PC-3 (cell line): ENCODE data around the gene R3HDM2. TPM values are rescaled to one million over a fixed set of nuclear protein-coding genes. Genes with fewer than 3 reads are reported as not detected.
"Not testable (repeated sequence)": the region's sequence is repeated elsewhere in the genome, so short reads cannot be mapped to it uniquely, and the experiment has no call there.

Experiments used
- ATAC-seq: fragments of 200-7000 bp; cut with Tn5 transposase; 2 replicates; pipeline ENCODE4 v1.9.1; 2020; ENCODE audit warnings: mild to moderate bottlenecking, moderate library complexity
- BruUV-seq: library from RNA; stranded (reverse); fragments of 400-500 nt; replicated peaks from 2 replicates; lab custom pipeline; 2021; lab: Mats Ljungman, UMichigan
- CTCF ChIA-PET: fragments of 300-600 bp; sonication (Branson Sonifier 250); formaldehyde crosslinking; loops from one replicate; lab custom pipeline; 2022; ENCODE audit warnings: antibody characterized with exemption; lab: Charles Lee
- POLR2A ChIA-PET: fragments of 300-600 bp; sonication (Branson Sonifier 250); formaldehyde crosslinking; loops from one replicate; lab custom pipeline; 2022; ENCODE audit warnings: antibody characterized with exemption; ENCODE audit not compliant: unreplicated experiment; lab: Charles Lee
- DNase-seq: peaks from one replicate; pipeline ENCODE4 v3.0.0-alpha.2; 2015
- H2AFZ ChIP-seq: fragments of 300-600 bp; sonication (generic); 2 replicates; pipeline ENCODE4 v1.6.0; 2016; ENCODE audit warnings: antibody characterized with exemption, low read length
- H3F3A ChIP-seq: fragments of 300-600 bp; sonication (generic); one replicate; pipeline ENCODE4 v1.6.0; 2017; ENCODE audit warnings: antibody characterized with exemption, low read length, control low read depth, mild to moderate bottlenecking; ENCODE audit not compliant: unreplicated experiment
- H3K27ac ChIP-seq: fragments of 300-600 bp; sonication (generic); 2 replicates; pipeline ENCODE4 v1.5.1; 2016; ENCODE audit warnings: mild to moderate bottlenecking, low read length
- H3K27me3 ChIP-seq: fragments of 300-600 bp; sonication (generic); 2 replicates; pipeline ENCODE4 v1.6.1; 2016; ENCODE audit warnings: low read length, mixed read lengths
- H3K36me3 ChIP-seq: fragments of 300-600 bp; sonication (generic); 2 replicates; pipeline ENCODE4 v1.6.1; 2016; ENCODE audit warnings: low read depth, mixed run types, low read length, mixed read lengths
- H3K4me1 ChIP-seq: fragments of 300-600 bp; sonication (generic); 2 replicates; pipeline ENCODE4 v1.5.1; 2016; ENCODE audit warnings: low read length; ENCODE audit not compliant: insufficient read depth
- H3K4me2 ChIP-seq: fragments of 300-600 bp; sonication (generic); 2 replicates; pipeline ENCODE4 v1.6.0; 2016; ENCODE audit warnings: low read length
- H3K4me3 ChIP-seq: fragments of 300-600 bp; sonication (generic); 2 replicates; pipeline ENCODE4 v1.5.1; 2016; ENCODE audit warnings: mild to moderate bottlenecking, low read length, mixed read lengths
- H3K79me2 ChIP-seq: fragments of 300-600 bp; sonication (generic); 2 replicates; pipeline ENCODE4 v1.6.1; 2017; ENCODE audit warnings: low read length, mixed read lengths
- H3K9ac ChIP-seq: fragments of 300-600 bp; sonication (generic); 2 replicates; pipeline ENCODE4 v1.6.0; 2016; ENCODE audit warnings: mild to moderate bottlenecking, low read length
- H3K9me2 ChIP-seq: fragments of 300-600 bp; sonication (generic); replicated peaks from 2 replicates; pipeline ENCODE4 v1.6.1; 2016; ENCODE audit warnings: mixed run types, low read length, mixed read lengths
- H3K9me3 ChIP-seq: fragments of 300-600 bp; sonication (generic); 2 replicates; pipeline ENCODE4 v1.6.1; 2016; ENCODE audit warnings: low read length, mixed read lengths
- H4K20me1 ChIP-seq: fragments of 300-600 bp; sonication (generic); 2 replicates; pipeline ENCODE4 v1.6.1; 2016; ENCODE audit warnings: low read length, mixed read lengths
- EZH2 ChIP-seq: fragments of 300-600 bp; sonication (generic); IDR thresholded peaks from one replicate; pipeline ENCODE4 v1.6.1; 2017; ENCODE audit warnings: antibody characterized with exemption, mild to moderate bottlenecking, low read length; ENCODE audit not compliant: unreplicated experiment
- EZH2phosphoT487 ChIP-seq: fragments of 300-600 bp; sonication (generic); IDR thresholded peaks from 2 replicates; pipeline ENCODE4 v1.6.1; 2018; ENCODE audit warnings: mild to moderate bottlenecking, antibody characterized with exemption, low read length, borderline replicate concordance
- intact Hi-C: fragments of 100-400 bp; cut with micrococcal nuclease; formaldehyde crosslinking; loops from 2 replicates; pipeline ENCODE4 v1.9.0; 2023
- total RNA-seq: library from RNA; depleted of rRNA; stranded (reverse); fragments of >200 nt; gene quantifications from 2 replicates; pipeline ENCODE4 v1.2.3, GENCODE V29; 2014
- TF ChIP-seq, protein P1 (sequence below): fragments of 300-600 bp; sonication (generic); conservative IDR thresholded peaks from 2 replicates; pipeline ENCODE4 v1.5.1; 2017; ENCODE audit warnings: antibody characterized with exemption, low read depth, mild to moderate bottlenecking, low read length

Gene R3HDM2
- total RNA-seq, 1 experiment from 2014 or later: 14.0 TPM

DNA sequence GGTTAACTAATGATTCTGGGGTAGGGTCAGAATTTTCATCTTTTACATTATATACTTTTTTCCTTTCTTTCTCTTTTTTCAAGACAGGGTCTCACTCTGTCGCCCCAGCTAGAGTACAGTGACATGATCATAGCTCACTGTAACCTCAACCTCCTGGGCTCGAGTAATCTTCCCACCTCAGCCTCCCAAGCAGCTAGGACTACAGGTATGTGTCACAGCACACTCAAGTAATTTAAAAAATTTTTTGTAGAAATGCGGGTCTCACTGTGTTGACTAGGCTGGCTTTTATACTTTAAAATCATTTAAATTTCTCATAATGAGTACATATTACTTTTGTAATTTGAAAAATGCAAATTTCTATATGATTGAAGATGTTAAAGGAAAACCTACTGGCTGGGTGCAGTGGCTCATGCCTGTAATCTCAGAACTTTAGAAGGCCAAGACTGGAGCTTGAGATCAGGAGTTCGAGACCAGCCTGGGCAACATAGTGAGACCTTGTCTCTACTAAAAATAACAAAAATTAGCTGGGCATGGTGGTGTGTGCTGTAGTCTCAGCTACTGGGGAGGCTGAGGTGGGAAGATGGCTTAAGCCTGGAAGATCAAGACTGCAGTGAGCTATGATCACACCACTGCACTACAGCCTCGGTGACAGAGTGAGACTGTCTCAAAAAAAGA, 25.7 kb downstream of the R3HDM2 start:
- no peaks in the 10 kb centered on the region for H3K27me3 ChIP-seq
- no TSS peak for BruUV-seq
- no peaks in the 10 kb centered on the region for H4K20me1 ChIP-seq
- no peak overlapping the region for H3K9ac ChIP-seq
- no peaks in the 10 kb centered on the region for H3K9me2 ChIP-seq
- no peak overlapping the region for H3K4me3 ChIP-seq
- no peaks in the 10 kb centered on the region for H3K36me3 ChIP-seq
- H2AFZ ChIP-seq: no peak overlapping the region
- TF ChIP-seq EZH2 (no peak), EZH2phosphoT487 (no peak)
- TF ChIP-seq, protein P1, sequence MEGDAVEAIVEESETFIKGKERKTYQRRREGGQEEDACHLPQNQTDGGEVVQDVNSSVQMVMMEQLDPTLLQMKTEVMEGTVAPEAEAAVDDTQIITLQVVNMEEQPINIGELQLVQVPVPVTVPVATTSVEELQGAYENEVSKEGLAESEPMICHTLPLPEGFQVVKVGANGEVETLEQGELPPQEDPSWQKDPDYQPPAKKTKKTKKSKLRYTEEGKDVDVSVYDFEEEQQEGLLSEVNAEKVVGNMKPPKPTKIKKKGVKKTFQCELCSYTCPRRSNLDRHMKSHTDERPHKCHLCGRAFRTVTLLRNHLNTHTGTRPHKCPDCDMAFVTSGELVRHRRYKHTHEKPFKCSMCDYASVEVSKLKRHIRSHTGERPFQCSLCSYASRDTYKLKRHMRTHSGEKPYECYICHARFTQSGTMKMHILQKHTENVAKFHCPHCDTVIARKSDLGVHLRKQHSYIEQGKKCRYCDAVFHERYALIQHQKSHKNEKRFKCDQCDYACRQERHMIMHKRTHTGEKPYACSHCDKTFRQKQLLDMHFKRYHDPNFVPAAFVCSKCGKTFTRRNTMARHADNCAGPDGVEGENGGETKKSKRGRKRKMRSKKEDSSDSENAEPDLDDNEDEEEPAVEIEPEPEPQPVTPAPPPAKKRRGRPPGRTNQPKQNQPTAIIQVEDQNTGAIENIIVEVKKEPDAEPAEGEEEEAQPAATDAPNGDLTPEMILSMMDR: no peak
- H3K27ac ChIP-seq: no peak overlapping the region
- H3F3A ChIP-seq: no peaks in the 10 kb centered on the region
- DNase-seq: no peak
- ChIA-PET CTCF (no interaction called here), POLR2A (no interaction called here)
- no peak overlapping the region for H3K4me2 ChIP-seq
- ATAC-seq: no peak
- no peaks in the 10 kb centered on the region for H3K79me2 ChIP-seq
- H3K4me1 ChIP-seq: no peaks in the 10 kb centered on the region
- H3K9me3 ChIP-seq: no peaks in the 10 kb centered on the region
- intact Hi-C loops: no loop called here

DNA sequence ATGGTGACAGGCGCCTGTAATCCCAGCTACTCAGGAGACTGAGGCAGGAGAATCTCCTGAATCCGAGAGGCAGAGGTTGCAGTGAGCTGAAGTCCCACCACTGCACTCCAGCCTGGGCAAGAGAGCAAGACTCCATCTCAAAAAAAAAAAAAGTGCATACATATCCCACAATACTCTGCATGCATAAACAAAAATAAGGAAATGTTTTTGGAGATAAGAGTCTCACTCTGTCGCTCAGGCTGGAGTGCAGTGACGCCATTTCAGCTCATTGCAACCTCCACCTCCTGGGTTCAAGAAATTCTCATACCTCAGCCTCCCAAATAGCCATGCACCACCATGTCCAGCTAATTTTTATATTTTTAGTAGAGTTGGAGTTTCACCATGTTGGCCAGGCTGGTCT, 28.7 kb downstream of the R3HDM2 start:
- CTCF ChIA-PET, H2AFZ ChIP-seq, H3K9me2 ChIP-seq, POLR2A ChIA-PET, intact Hi-C loops, H4K20me1 ChIP-seq, H3K4me1 ChIP-seq, ATAC-seq, H3K36me3 ChIP-seq, H3K9me3 ChIP-seq, BruUV-seq, H3K9ac ChIP-seq, H3K27ac ChIP-seq, H3K4me2 ChIP-seq, H3F3A ChIP-seq, H3K27me3 ChIP-seq, DNase-seq, H3K79me2 ChIP-seq, H3K4me3 ChIP-seq: not testable (repeated sequence)

DNA sequence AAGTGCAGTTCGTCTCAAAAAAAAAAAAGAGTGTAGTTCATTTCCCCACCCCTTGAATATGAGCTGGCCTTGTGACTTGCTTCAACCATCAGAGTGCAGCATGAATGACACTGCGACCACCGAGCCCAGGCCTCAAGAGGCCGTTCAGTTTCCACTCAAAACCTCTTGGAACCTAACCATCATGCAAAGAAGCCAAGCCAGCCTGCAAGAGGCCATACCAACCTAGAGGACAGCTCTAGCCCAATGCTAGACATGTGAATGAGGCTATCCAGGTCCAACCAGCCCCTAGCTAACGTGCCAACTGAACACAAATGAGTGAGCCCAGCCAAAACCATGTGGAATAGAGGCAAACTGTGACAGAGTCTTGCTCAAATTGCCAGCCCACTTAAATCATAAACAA, 29.7 kb downstream of the R3HDM2 start:
- H3K9ac ChIP-seq: no peak overlapping the region
- H2AFZ ChIP-seq: no peak overlapping the region
- TF ChIP-seq, protein P1: no peak
- TF ChIP-seq EZH2 (no peak), EZH2phosphoT487 (no peak)
- BruUV-seq: no TSS peak
- H3K4me2 ChIP-seq: no peak overlapping the region
- no peaks in the 10 kb centered on the region for H3K79me2 ChIP-seq
- H3K9me2 ChIP-seq: no peaks in the 10 kb centered on the region
- no peaks in the 10 kb centered on the region for H3K27me3 ChIP-seq
- no peak for DNase-seq
- H3K36me3 ChIP-seq: no peaks in the 10 kb centered on the region
- ATAC-seq: no peak
- no peaks in the 10 kb centered on the region for H3F3A ChIP-seq
- H3K9me3 ChIP-seq: no peaks in the 10 kb centered on the region
- no peaks in the 10 kb centered on the region for H3K4me1 ChIP-seq
- no peak overlapping the region for H3K4me3 ChIP-seq
- intact Hi-C loops: no loop called here
- POLR2A ChIA-PET: no interaction called here
- no peak overlapping the region for H3K27ac ChIP-seq
- CTCF ChIA-PET: no interaction called here
- H4K20me1 ChIP-seq: no peaks in the 10 kb centered on the region

DNA sequence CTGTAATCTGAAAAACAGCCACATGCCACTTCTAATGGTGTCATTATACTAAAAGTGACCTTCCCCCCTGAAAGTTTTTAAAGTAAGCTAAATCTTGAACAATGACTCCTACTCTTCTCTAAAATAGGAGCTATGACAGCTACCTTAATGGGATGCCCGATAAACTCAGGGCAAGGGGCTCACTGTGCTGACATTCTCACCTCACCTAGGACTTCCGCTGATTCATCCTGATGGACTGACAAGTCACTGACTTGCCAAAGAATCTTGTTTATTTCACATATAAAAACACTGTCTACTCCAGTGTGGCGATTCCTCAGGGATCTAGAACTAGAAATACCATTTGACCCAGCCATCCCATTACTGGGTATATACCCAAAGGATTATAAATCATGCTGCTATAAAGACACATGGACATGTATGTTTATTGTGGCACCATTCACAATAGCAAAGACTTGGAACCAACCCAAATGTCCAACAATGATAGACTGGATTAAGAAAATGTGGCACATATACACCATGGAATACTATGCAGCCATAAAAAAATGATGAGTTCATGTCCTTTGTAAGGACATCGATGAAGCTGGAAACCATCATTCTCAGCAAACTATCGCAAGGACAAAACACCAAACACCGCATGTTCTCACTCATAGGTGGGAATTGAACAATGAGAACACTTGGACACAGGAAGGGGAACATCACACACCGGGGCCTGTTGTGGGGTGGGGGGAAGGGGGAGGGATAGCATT, 31.0 kb downstream of the R3HDM2 start:
- BruUV-seq, CTCF ChIA-PET, H3K4me3 ChIP-seq: not testable (repeated sequence)

More for the DNA sequence above, 31.0 kb downstream of the R3HDM2 start:
- H3F3A ChIP-seq, H3K9me3 ChIP-seq, H3K9ac ChIP-seq, H3K27me3 ChIP-seq, H3K27ac ChIP-seq, H2AFZ ChIP-seq, POLR2A ChIA-PET, DNase-seq, H3K4me2 ChIP-seq, H3K36me3 ChIP-seq, H3K4me1 ChIP-seq, H3K79me2 ChIP-seq, H4K20me1 ChIP-seq, intact Hi-C loops, H3K9me2 ChIP-seq, ATAC-seq: not testable (repeated sequence)
